GM19452 (cell line): ENCODE data around the gene DOHH.

Experiments
- ATAC-seq: cut with Tn5 transposase; IDR thresholded peaks from one replicate; pipeline ENCODE4 v1.9.1; 2021; ENCODE audit not compliant: unreplicated experiment

DOHH gene

GRCh38 chr19:3479834-3480215 is 20.6 kb downstream of the DOHH start:
- ATAC-seq = no peak

- no peak for ATAC-seq
Measured at GRCh38 chr19:3479177-3479833, 21.2 kb downstream of the DOHH start.

DNA sequence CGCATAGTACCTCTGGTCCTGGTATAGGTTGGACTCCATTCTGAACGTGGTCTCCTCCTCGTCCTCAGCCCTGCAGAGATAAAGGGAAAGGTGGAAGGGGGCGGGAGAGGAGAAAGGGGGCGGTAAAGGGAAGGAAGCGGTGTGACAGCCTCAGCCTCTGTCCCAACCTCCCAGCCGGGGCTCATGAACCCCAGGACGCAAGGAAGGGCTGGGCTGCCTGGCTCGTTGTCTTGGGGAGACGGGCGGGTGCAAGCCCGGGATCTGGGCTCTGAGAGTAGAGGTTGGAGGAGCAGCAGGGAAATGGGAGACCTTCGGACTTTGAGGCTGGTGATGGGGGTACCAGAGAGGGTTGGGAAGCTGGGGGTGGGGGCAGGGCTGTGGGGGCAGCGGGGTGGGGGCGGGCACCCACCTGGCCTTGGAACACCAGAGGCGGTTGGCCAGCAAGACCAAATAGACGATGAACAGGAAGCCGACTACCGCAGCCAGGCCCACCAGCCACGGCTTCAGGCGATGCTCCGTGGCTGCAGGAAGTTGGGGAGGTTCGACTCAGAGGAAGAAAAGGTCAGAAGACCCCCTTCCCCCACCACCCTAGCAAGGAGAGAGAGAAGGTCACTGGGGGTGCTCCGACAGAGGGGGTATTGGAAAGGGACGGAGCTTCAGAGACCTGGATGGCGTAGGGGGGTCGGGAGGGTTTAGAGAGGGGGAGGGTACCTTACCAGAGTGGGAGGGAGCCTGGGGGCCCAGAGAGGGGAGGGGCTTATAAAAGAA is 21.9 kb downstream of the DOHH start:
- ATAC-seq = no peak

GRCh38 chr19:3477951-3478350 is 22.5 kb downstream of the DOHH start:
- ATAC-seq = no peak

GRCh38 chr19:3477506-3477905 is 23.0 kb downstream of the DOHH start:
- ATAC-seq = no peak

- no peak for ATAC-seq
Measured at GRCh38 chr19:3476830-3477229, 23.6 kb downstream of the DOHH start.

GRCh38 chr19:3475449-3475848 is 25.0 kb downstream of the DOHH start:
- no peak for ATAC-seq

DNA sequence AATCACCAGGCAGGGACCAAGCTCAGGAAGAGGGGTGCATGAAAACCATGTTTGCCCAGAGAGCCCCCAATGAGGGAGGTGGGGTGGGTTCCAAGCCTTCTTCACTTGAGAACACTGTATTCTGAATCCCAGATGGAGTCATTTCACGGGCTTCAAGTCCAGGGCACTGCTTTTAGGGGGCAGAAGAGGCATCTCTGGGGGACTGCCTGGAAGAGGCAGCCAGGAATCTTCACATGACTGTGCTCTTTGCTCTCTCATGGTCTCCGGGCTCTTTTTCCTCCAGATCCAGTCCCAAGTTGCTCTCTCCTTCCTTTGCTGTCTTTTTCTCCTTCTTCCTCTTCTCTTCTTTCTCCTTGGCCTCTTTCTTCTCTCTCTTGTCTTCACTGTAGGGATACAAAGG is 25.9 kb downstream of the DOHH start:
- ATAC-seq = no peak

GRCh38 chr19:3474010-3474409 is 26.5 kb downstream of the DOHH start:
- no peak for ATAC-seq

- ATAC-seq = no peak
Measured at GRCh38 chr19:3471954-3472655, 28.4 kb downstream of the DOHH start.

DNA sequence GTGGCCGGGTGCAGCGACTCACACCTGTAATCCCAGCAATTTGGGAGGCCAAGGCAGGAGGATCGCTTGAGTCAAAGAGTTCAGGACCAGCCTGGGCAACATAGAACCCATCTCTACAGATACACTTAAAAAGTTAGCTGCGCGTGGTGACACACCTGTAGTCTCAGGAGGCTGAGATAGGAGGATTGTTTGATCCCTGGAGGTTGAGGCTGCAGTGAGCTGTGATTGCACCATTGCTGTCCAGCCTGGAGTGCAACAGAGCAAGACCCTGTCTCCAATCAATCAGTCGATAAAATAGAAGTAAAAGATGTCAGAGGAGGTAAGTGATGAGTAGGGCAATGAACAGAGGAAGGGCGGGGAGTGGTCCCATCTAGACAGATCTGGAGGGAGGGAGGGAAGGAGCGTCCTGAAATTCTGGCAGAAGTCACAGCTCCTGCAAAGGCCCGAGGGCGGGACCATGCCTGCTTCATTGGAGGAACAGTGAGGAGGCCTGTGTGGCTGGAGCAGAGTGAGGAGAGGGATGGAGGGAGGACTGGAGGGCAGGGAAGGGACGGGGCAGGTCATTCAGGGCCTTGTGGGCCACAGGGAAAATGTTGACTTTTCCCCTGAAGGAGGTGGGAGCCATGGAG is 29.9 kb downstream of the DOHH start:
- no peak for ATAC-seq

GRCh38 chr19:3469638-3470499 is 30.6 kb downstream of the DOHH start:
- ATAC-seq = no peak

DNA sequence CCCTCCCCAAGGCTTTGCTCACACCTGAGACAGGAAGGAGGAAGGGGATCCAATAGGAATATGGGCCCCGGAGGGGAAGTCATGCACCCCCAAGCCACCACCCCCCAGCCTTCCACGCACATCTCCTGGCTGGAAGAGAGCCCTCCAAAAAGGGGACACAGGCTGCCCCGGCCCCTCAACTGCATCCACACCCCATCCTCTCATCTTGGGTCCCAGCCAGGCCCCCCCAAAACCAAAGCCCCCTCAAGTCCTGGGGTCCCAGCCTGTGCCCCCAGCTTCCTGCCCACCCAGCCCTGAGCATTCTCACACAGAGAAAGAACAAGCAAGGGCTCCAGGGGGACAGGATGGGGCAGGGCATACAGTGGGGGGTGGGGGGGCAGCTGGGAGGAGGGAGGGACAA is 32.3 kb downstream of the DOHH start:
- no peak for ATAC-seq

GRCh38 chr19:3467437-3468198 is 32.9 kb downstream of the DOHH start:
- no peak for ATAC-seq

DNA sequence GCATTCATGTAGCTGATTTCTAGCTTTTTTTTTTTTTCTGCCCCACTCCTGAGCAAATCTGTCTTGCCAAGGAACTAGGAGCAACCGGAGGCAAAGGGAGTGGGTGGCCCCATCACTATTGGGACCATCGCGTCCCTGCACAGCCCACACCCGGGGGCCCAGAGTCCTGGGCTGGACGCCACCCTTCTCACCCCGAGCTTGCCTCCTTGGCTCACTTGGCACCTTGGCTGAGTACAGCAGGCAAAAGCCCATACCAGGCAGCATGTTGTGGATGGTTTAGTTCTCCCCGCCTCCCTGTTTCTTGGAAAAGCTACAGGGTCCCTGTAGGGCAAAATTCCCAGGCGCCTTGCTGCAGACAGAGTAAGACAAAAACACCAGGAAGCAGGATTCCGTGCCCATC is 33.8 kb downstream of the DOHH start:
- no peak for ATAC-seq

- no peak for ATAC-seq
Measured at GRCh38 chr19:3465552-3465951, 34.9 kb downstream of the DOHH start.

- no peak for ATAC-seq
Measured at GRCh38 chr19:3464587-3465235, 35.8 kb downstream of the DOHH start.

DNA sequence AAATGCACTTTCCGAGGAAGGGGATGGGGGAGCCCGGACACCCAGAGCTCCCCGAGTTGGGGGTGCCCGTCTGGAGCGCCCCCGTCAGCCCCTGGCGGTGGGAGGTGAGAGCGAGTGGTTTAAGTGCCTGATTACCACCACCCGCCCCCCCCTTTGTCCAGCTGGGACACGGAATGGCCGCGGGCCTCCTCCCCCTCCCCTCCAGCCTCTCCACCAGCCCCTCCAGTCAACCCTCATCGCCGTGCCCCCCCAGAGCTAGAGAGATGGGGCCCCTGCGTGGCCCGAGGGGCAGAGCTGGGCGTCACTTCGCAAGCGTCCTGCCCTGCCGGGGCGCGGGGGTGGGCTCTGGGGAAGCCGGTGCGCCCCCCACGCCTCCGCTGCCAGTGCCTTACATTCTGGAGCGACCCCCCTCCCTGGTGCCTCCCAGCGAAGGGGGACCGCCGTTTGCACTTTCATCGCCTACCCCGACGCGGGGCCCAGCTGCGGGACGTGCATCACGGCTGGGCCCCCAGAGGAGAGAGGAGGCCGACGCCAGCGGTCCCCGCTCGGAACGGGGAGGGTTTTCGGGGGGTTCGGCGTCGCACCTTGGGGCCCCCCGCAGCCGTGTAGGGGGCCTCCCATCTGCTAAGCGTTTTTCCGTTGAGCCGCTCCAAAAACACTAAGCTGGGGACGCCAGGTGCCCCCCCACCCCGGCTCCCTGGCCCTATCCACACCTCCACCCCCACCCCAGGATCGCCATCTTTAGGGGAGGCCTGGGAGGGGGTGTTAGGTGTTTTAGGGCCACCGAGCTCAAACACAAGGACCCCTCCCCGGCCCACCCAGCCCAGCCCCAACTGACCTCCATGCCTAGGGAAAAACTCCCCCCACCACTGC is 36.5 kb downstream of the DOHH start:
- no peak for ATAC-seq
